GM19035 (cell line): ENCODE measurements around the gene KCNH3.

ENCODE experiments used
- ATAC-seq: cut with Tn5 transposase; IDR thresholded peaks from one replicate; pipeline ENCODE4 v1.9.1; 2021; ENCODE audit not compliant: unreplicated experiment

Gene KCNH3

DNA sequence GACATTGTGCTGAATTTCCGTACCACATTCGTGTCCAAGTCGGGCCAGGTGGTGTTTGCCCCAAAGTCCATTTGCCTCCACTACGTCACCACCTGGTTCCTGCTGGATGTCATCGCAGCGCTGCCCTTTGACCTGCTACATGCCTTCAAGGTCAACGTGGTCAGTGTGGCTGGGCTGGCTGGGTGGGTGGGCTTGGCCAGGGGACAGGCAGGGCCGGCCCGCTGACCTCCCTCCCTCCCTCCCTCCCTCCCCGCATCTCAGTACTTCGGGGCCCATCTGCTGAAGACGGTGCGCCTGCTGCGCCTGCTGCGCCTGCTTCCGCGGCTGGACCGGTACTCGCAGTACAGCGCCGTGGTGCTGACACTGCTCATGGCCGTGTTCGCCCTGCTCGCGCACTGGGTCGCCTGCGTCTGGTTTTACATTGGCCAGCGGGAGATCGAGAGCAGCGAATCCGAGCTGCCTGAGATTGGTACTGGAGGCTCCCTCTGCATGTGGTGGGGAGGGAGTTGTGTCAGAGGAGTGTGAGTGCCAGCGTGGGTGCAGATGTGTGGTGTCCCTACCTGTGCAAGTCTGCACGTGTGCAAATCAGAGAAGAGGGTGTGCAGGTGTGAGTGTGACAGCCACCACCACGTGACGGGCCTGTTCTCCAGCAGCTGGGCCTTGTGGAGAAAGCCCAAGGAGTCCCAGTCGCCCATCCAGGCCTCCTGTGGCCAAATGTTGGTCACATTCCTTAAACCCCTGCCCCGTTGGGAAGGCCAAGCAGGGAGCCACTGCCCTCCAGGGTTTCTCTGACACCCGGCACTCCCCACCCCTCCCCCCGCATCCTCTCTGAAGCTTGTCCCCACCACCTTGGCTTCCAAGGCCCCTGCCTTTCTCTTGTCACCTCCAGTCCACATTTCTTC lies 5.3 kb downstream of the KCNH3 start:
- no peak for ATAC-seq

DNA sequence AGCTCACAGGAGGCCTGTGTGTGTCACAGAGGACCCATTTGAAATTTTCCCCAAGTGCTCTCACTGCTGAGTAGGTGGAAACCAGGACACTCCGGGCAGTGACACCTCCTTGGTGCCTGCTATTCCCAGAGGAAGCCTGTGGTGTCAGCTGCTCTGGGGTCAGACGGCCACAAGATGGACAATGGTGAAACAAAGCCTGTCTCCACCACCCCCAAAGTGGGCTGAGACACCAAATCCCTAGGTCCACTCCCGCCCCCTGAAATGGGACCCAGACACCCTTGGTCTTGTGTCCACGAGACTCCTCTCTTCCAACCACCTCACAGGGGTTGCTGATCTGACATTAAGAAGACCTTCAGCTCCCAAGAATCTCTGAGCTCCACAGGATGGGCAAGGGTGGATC lies 7.0 kb downstream of the KCNH3 start:
- ATAC-seq = no peak

DNA sequence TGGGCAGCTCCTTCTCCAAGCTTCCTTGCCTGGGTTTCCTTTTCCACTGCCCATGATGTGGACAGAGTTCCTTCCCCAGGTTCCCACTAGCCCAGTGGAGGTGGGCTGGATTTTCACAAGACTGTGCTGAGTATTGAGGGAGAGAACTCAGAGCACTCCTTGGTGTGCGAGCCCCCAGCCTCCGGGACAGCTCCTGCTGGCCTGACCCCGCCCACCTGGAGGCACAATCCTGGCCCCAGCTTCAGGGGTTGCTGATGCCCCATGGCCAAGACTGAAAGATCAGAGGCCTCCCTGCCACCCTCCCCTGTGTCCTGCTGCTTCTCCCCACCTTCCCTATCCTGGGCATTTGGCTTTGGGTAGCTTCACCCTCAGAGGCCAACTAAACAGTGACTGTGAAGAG lies 7.7 kb downstream of the KCNH3 start:
- ATAC-seq = no peak

DNA sequence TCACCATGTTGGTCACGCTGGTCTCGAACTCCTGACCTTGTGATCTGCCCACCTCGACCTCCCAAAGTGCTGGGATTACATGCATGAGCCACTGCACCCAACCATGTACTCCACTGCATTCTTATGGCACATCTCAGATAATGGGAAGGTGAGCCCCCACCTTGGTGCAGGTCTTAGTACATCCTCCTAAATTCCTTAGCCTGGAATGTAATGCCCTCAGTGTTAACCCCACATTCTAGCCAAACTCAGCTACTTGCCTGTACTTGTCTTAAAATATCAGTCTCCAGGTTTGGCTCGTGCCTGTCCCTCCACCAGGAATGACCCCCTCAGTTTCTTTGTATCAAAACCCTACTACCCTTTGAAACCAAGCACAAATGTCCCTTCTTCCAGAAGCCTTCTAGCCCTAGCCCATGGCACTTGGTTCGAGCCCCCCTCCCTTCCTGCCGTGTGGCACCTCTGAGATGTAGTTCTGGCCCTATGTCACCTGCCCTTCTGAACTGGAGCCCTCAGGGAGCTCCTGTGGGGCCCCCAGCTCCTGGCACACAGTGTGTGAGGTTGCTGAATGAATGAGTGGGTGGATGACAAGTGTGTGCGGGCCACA lies 8.4 kb downstream of the KCNH3 start:
- no peak for ATAC-seq

DNA sequence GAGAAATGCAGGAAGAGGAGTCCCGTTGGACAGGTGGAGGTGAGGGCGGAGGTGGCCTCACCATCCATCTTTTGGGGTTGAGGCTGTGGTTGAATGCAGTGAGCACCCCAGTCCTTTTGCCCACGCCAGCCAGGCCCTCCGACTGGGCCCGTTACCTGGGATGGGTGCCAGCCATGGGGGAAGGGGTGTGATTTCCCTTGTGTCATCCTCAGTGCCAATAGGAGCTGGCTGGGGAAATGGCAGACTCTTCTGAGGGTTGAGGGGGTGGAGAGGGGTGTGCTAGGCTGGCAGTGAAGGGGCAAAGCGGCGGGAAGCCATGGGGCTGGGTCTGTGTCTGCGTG lies 9.6 kb downstream of the KCNH3 start:
- ATAC-seq = no peak

DNA sequence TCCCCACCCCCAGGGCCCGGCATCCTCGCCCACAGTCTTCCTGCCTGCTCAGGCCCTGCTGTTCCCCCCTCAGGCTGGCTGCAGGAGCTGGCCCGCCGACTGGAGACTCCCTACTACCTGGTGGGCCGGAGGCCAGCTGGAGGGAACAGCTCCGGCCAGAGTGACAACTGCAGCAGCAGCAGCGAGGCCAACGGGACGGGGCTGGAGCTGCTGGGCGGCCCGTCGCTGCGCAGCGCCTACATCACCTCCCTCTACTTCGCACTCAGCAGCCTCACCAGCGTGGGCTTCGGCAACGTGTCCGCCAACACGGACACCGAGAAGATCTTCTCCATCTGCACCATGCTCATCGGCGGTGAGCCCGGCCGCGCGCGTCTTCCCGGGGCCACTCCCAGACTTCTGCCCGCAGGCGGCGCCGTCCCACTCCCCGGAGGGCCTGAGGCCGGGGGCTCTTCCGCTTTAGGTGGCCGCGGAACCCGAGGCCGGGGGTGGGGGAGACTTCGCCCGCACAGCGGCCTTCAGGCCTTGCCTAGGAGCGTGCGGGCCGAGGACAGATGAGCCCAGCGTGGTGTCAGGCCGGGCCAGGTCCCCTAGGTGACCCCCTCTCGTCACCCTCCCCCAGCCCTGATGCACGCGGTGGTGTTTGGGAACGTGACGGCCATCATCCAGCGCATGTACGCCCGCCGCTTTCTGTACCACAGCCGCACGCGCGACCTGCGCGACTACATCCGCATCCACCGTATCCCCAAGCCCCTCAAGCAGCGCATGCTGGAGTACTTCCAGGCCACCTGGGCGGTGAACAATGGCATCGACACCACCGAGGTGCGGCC lies 10.2 kb downstream of the KCNH3 start:
- no peak for ATAC-seq

DNA sequence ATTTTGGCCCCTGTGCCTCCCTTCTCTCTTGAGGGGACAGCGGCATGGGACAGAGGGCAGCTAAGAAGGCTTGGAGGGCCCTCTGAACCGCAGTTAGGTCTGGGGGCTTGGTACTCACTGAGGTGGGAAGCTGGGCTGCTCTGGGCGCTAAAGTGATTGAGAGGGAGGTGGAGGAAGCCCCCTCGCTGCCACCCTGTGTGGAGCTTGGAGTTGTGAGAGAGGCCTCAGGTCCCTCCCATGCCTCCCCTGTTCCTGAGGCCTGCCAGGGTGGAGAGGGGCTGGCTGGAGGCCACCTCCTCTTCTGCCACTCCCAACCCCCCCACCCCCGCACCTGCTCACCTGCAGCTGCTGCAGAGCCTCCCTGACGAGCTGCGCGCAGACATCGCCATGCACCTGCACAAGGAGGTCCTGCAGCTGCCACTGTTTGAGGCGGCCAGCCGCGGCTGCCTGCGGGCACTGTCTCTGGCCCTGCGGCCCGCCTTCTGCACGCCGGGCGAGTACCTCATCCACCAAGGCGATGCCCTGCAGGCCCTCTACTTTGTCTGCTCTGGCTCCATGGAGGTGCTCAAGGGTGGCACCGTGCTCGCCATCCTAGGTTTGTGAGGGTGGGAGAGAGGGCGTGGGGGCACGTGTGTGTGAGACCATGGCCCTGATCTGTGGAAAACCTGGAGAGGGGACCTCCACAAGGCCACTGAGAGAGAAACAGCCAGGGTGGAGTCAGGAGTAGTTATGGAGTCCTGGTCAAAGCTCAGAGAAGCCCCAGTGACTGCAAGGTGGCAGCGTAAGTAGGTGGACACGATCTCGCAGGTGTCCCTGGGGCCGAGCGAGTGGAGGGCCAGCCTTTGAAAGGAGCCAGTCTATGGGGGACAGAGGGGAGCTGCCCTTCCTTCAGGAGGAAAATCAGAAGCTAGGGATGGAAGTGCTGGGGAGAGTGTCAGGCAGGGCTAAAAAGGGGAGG lies 11.2 kb downstream of the KCNH3 start:
- ATAC-seq = no peak

DNA sequence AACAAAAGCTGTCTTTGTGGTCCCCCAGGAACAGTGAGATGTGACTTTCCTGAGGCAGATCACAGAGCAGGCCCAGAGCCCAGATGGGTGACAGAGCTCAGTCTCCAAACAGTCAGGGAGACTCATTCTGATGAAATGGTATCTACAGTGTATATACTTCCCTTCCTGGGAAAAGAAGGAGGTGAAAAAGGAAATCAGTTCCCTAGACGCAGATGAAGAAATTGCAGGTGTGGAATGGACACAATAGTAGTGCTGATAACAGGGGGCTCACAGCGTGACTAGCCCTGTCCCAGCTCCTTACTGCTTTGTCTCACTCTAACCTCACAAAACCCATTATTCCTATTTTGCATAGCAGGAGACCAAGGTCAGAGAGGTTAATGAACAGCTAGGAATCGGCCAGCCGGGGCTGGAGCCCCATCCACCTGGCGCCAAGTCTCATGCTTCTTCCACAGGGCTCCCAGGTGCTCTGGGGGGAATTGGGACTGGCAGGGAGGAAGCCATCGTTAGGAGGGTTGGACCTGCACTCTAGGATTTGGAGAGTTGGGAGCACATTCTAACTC lies 11.9 kb downstream of the KCNH3 start:
- no peak for ATAC-seq

DNA sequence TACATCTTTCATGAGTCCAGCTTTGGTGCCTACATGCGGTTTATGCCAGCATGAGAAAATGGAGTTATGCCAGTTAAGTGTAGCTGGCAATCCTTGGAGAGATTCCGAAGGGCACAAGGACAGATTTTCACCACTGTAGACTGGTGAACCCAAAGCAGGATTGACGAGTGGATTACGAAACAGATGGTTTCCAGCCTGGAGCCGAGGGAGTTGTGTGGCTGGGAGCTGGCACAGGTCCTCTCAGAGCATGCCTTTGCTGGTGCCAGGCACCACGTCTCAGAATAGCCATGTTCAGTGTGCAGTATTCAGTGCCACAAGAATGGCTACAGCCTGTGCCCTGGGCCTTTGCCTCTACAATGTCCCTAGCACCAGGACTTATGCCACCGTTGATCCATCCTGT lies 13.2 kb downstream of the KCNH3 start:
- no peak for ATAC-seq

DNA sequence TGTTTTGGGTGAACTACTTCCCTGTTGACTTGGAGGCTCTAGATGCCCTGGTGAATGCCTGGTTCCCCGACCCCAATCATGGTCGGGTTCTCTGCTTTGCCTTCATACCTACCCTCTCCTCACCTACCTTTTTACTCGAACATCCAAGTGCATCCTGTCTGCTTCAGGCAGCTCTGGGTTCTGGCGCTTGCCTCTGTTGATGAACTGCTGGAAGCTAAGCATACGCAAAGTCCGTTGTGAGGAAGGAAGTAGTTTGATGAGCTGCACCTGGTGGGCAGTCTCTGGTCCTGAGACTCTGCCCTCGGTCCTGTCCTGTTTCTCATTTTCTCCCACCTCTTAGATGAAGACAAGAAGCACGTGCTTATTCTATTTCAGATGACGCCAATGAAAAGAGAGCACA lies 13.6 kb downstream of the KCNH3 start:
- no peak for ATAC-seq

DNA sequence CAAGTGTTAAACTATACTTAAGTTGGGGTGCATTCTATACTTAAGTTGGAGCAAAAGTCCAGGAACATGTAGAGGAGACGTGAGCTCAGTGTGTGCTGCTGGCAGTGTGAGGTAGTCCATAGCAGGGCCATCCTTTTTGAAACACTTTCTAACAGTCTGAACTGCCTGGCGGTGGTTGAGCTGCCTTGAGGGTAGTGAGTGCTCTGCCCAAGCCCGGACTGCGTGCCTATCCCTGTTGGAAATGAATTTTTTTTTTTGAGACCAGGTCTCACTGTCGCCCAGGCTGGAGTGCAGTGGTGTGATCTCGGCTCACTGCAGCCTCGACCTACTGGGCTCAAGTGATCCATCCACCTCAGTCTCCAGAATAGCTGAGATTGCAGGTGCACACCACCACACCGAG lies 14.1 kb downstream of the KCNH3 start:
- no peak for ATAC-seq

DNA sequence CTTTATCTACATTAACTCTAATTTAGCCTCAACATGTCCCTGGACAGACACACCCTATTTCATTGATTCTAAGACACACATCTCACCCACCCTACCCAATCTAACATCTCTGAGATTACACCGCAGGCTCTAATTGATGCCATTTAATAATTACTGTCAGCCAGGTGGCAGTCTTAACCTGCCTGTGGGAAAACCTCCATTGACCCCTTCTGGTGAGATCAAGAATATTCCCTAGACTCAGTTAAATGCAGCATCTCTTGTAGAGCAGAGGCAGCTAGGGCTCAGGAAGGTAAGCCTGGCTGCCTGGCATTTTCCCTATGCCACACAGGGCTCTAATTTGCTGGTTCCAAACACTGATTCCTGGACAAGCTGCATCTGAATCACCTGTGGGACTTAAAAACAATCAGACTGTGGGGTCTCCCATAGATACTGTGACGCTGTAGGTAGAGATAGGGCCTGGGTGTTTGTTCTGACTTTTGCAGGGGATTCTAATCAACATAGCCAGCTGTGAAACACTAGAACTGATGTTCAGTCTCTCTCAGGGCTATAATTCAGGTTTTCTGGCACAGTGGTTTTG lies 14.8 kb downstream of the KCNH3 start:
- ATAC-seq = no peak

DNA sequence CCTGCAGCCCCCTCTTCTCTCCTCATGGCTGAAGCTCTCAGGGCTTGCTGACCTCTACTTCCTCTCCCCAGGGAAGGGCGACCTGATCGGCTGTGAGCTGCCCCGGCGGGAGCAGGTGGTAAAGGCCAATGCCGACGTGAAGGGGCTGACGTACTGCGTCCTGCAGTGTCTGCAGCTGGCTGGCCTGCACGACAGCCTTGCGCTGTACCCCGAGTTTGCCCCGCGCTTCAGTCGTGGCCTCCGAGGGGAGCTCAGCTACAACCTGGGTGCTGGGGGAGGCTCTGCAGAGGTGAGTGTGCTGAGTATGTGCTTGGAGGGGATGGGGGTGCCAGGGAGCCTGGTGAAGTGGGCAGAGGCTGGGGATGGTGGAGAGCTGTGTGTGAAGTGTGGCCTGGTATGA lies 15.4 kb downstream of the KCNH3 start:
- no peak for ATAC-seq

DNA sequence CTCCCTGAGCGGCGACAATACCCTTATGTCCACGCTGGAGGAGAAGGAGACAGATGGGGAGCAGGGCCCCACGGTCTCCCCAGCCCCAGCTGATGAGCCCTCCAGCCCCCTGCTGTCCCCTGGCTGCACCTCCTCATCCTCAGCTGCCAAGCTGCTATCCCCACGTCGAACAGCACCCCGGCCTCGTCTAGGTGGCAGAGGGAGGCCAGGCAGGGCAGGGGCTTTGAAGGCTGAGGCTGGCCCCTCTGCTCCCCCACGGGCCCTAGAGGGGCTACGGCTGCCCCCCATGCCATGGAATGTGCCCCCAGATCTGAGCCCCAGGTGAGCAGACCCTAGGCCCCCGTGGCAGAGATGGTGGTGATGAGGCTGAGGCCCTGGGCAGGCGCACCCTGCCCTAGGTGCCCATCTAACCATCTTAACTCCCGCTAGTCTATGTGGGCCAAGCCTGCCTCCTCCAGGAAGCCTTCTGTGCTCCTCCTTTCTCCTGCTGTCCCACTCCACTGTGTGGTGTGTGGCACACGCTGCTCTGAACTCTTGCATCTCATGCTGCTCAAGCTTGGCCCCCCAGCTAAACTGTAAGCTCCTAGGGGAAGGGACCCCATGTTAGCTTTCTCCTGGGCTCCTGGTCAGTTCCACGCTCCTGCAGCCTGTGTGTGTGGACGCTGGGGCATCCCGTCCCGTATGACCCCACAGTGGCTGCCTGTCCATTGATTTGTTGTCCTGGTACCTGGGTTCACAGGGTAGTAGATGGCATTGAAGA lies 17.0 kb downstream of the KCNH3 start:
- no peak for ATAC-seq

DNA sequence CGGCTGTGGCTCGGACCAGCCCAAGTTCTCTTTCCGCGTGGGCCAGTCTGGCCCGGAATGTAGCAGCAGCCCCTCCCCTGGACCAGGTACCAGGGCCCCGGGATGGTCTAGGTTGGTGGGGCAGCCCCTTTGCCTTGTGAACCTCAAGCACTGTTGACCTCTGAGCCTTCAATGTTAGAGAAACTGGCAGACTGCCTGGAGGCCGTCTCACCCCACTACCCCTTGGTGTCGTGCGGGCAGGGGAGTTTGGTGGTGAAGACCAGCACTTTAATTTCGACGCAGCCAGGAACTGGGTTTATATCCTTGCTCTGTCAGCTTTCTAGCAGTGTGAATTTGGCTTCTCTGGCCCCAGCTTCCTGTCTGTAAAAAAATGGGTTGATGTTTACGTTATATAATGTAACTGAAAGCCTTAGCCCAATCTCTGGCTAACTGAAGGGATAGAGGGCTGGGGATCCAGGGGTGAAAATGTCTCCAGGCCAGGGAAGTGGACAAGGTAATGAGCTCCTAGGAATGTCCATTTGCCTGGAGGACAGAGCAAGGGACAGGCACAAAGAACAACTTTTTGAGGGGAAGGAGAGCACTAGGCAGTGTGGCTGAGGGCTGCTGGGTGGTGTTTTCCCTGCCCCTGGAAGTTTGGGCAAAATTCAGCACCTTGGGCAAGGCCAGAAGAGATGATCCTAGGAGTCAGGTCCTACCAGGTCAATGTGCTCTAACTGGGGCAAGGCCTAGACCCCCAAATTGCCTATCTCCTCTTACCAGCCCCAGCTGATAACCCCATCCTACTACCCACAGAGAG lies 17.8 kb downstream of the KCNH3 start:
- ATAC-seq = no peak

DNA sequence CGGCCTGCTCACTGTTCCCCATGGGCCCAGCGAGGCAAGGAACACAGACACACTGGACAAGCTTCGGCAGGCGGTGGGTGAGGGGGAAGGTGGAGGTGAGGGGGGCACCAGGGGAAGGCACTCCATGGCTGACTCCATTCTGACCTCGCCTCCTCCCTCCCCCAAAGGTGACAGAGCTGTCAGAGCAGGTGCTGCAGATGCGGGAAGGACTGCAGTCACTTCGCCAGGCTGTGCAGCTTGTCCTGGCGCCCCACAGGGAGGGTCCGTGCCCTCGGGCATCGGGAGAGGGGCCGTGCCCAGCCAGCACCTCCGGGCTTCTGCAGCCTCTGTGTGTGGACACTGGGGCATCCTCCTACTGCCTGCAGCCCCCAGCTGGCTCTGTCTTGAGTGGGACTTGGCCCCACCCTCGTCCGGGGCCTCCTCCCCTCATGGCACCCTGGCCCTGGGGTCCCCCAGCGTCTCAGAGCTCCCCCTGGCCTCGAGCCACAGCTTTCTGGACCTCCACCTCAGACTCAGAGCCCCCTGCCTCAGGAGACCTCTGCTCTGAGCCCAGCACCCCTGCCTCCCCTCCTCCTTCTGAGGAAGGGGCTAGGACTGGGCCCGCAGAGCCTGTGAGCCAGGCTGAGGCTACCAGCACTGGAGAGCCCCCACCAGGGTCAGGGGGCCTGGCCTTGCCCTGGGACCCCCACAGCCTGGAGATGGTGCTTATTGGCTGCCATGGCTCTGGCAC lies 18.5 kb downstream of the KCNH3 start:
- no peak for ATAC-seq

DNA sequence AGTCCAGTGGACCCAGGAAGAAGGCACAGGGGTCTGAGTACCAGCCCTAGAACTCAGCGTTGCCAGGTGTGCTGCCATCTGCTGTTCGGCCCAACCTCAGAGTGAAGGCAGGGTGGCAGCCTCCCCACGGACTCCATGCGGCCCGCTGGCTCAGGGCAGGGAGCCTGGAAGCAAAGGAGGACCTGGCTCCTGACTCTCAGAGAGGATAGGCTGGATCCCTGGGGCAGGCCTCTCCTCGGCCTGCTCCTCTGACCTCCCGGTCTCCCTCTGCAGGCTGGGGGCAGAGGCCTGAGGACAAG lies 19.0 kb downstream of the KCNH3 start:
- no peak for ATAC-seq

DNA sequence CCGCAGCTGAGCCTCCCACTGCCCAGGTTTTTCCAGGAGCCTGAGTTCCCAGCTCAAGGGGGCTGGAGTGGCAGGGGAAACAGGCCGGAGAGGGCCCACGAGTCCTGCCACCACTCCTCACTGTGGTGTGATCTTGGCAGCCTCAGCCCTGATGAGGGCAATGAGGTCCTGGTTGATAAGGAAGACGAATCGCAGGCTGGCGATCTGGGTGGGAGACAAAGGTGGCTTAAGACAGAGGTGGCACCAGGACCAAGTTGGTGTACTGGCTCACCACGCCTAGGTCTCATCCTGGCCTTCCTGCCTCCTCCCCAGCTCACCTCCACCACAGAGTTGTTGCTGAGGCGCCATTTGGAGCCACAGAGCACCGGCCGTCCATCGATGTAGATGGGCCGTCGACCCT lies 19.7 kb downstream of the KCNH3 start:
- ATAC-seq = no peak
